ENCODE data around the gene NUMA1. TPM values are rescaled to one million over a fixed set of nuclear protein-coding genes. Genes with fewer than 3 reads are reported as not detected.

NUMA1 gene
- total and polyA plus RNA-seq, 9 of the 15 experiments (the other 6 are each of a cell fraction or from before 2014, with no cell fraction given): 4.1 to 104 (median 51.2) TPM

DNA sequence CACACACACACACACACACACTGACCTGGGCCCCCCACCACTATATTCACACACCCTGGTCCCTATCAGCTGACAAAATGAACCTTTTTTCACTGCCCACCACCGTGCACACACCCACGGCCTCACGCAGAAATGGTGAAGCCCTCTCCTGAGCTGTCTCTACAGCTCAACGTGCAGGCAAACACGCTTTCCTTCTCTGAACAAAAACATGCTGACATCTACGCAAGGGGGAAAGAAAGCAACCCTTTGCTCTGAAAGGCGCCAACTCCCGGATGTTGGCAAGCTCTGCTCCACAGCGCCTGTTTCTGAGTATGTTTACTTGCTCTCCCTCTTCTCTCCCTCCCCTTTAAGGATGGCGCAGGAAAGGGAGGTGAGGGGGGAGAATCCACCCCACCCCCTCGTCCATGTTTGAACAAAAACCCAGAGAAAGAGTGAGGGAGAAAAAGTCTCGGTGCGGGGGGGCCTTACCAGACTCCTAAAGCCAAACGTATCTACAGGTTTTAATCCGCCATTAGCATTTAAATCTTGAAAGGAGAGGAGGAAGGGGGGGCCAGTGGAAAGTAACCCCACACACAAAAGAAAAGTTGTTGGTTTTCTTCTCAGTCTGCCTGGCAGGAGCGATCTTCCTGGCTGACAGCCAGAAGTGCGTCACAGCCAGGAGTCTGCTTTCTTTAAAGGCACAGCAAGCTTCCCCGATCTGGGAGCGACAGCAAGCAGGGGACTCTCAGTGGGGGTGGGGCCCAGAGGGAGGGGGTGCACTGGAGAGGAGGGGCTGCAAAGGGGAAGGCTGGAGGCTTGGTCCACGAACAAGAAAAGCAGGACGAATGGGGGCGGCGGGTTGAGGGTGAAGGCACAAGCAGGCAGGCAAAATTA is 39.6 kb downstream of the NUMA1 start (continued):
- TF ChIP-seq ZNF717 (CRISPR knock-in tag; IDR thresholded peaks at IDR 0.05) (no peak), NONO (IDR thresholded peaks at IDR 0.05; ENCODE audit: low read depth in 2 of 2, low read length in 1 of 2) (no peak), MAZ (CRISPR knock-in tag; conservative IDR thresholded peaks at IDR 0.05 in 1 of 2, IDR thresholded peaks at IDR 0.05 in 1 of 2) (peak; percentile 28 to 46; a peak in 2 of 4 replicates), ZNF511 (CRISPR knock-in tag; IDR thresholded peaks at IDR 0.05) (no peak), TOE1 (IDR thresholded peaks at IDR 0.05; ENCODE audit: borderline replicate concordance) (peak; percentile 67; the same call in 1 of the 2 replicates), TOE1 (CRISPR knock-in tag; IDR thresholded peaks at IDR 0.05; ENCODE audit: borderline replicate concordance, low read depth) (no peak), PRMT5 (CRISPR knock-in tag; IDR thresholded peaks at IDR 0.05) (no peak), ZNF740 (CRISPR knock-in tag; IDR thresholded peaks at IDR 0.05) (peak; percentile 47; the same call in 1 of the 2 replicates), ZNF740 (tag; IDR thresholded peaks at IDR 0.05) (peak in 1 of 2 experiments; percentile 77; a peak in 1 of 4 replicates), FOSL1 (tag; conservative IDR thresholded peaks at IDR 0.05) (no peak), ZNF3 (CRISPR knock-in tag; IDR thresholded peaks at IDR 0.05) (no peak), KDM2B (CRISPR knock-in tag; IDR thresholded peaks at IDR 0.05) (no peak), MTA2 (IDR thresholded peaks at IDR 0.05; ENCODE audit: low read depth) (no peak), PHF8 (IDR thresholded peaks at IDR 0.05; ENCODE audit: borderline replicate concordance, low read length) (peak; percentile 30; the same call in 1 of the 2 replicates), ARID1B (IDR thresholded peaks at IDR 0.05) (no peak), CHCHD3 (CRISPR knock-in tag; IDR thresholded peaks at IDR 0.05) (no peak), FOXP1 (CRISPR knock-in tag; IDR thresholded peaks at IDR 0.05) (no peak), CSDE1 (IDR thresholded peaks at IDR 0.05) (no peak)
- TF ChIP-seq, protein P1, sequence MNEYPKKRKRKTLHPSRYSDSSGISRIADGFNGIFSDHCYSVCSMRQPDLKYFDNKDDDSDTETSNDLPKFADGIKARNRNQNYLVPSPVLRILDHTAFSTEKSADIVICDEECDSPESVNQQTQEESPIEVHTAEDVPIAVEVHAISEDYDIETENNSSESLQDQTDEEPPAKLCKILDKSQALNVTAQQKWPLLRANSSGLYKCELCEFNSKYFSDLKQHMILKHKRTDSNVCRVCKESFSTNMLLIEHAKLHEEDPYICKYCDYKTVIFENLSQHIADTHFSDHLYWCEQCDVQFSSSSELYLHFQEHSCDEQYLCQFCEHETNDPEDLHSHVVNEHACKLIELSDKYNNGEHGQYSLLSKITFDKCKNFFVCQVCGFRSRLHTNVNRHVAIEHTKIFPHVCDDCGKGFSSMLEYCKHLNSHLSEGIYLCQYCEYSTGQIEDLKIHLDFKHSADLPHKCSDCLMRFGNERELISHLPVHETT (CRISPR knock-in tag; conservative IDR thresholded peaks at IDR 0.05 in 1 of 2, IDR thresholded peaks at IDR 0.05 in 1 of 2): peak in 1 of 2 experiments; percentile 47; a peak in 1 of 4 replicates
- TF ChIP-seq, protein P2, sequence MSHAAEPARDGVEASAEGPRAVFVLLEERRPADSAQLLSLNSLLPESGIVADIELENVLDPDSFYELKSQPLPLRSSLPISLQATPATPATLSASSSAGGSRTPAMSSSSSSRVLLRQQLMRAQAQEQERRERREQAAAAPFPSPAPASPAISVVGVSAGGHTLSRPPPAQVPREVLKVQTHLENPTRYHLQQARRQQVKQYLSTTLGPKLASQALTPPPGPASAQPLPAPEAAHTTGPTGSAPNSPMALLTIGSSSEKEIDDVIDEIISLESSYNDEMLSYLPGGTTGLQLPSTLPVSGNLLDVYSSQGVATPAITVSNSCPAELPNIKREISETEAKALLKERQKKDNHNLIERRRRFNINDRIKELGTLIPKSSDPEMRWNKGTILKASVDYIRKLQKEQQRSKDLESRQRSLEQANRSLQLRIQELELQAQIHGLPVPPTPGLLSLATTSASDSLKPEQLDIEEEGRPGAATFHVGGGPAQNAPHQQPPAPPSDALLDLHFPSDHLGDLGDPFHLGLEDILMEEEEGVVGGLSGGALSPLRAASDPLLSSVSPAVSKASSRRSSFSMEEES (CRISPR knock-in tag; IDR thresholded peaks at IDR 0.05): no peak
- TF ChIP-seq, protein P3, sequence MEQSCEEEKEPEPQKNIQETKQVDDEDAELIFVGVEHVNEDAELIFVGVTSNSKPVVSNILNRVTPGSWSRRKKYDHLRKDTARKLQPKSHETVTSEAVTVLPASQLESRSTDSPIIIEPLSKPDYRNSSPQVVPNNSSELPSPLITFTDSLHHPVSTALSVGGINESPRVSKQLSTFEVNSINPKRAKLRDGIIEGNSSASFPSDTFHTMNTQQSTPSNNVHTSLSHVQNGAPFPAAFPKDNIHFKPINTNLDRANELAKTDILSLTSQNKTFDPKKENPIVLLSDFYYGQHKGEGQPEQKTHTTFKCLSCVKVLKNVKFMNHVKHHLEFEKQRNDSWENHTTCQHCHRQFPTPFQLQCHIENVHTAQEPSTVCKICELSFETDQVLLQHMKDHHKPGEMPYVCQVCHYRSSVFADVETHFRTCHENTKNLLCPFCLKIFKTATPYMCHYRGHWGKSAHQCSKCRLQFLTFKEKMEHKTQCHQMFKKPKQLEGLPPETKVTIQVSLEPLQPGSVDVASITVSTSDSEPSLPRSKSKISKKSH (CRISPR knock-in tag; IDR thresholded peaks at IDR 0.05): no peak

All from K562 (cell line).